K562 (cell line): ENCODE measurements around the gene LANCL1.

ENCODE experiments used
- EZH2 ChIP-seq: IDR thresholded peaks from 2 replicates; pipeline ENCODE4 v1.6.1; 2012; ENCODE audit warnings: low read depth, mild to moderate bottlenecking, inconsistent platforms, low read length, borderline replicate concordance
- POLR2A ChIP-seq: fragments of 450-650 bp; conservative IDR thresholded peaks from 2 replicates; pipeline ENCODE4 v1.6.1; 2016

- TF ChIP-seq POLR2A = no peak
- TF ChIP-seq EZH2 = no peak
These were observed 43.0 kb upstream of the LANCL1 start for GRCh38 chr2:210519594-210519993.
